ENCODE data around the gene SLC28A1.

- TF ChIP-seq MAX (IDR thresholded peaks at IDR 0.05; ENCODE audit: low read depth) (no peak), NFIC (IDR thresholded peaks at IDR 0.05; ENCODE audit: borderline replicate concordance) (no peak), CTCF (IDR thresholded peaks at IDR 0.05) (no peak), ELF1 (IDR thresholded peaks at IDR 0.05) (no peak), NRF1 (IDR thresholded peaks at IDR 0.05; ENCODE audit: low read depth, low read length) (no peak), FOXJ3 (CRISPR knock-in tag; IDR thresholded peaks at IDR 0.05) (no peak), RFX5 (IDR thresholded peaks at IDR 0.05; ENCODE audit: low read length) (no peak)
Observed at GRCh38 chr15:84840741-84841429, 43.6 kb upstream of the SLC28A1 start.

All from SK-N-SH (cell line).